CD14-positive monocyte (primary cell): Measurements from ENCODE around the gene RNF126. TPM values are rescaled to one million over a fixed set of nuclear protein-coding genes. Genes with fewer than 3 reads are reported as not detected.

Source experiments
- DNase-seq, 3 donors: peaks; one replicate each; pipeline ENCODE4 v3.0.0-alpha.2; 2011 to 2022
- H2AFZ ChIP-seq: 2 replicates; pipeline ENCODE4 v1.6.0; 2012; ENCODE audit warnings: mild to moderate bottlenecking, low read depth, low read length, inconsistent platforms; ENCODE audit not compliant: insufficient read depth, poor library complexity, severe bottlenecking
- H3K27ac ChIP-seq, 2 donors: 1 replicate in 1 of 2; 2 replicates in 1 of 2; pipeline ENCODE4 v1.5.1; 2012 to 2013; ENCODE audit warnings: low read length in 2 of 2, control low read depth in 1 of 2, inconsistent platforms in 1 of 2, low read depth in 1 of 2, mild to moderate bottlenecking in 1 of 2
- H3K27me3 ChIP-seq, 2 donors: one replicate each; pipeline versions ENCODE4 v1.6.0 to v1.6.1; 2011 to 2013; ENCODE audit warnings: low read length in 2 of 2; ENCODE audit not compliant: control insufficient read depth in 2 of 2, insufficient read depth in 2 of 2
- H3K36me3 ChIP-seq, 2 donors: replicated peaks in 1 of 2; 1 replicate in 1 of 2; 2 replicates in 1 of 2; pipeline versions ENCODE4 v1.5.1 to v1.6.1; 2012 to 2013; ENCODE audit warnings: low read length in 2 of 2, control low read depth in 1 of 2, inconsistent platforms in 1 of 2, mild to moderate bottlenecking in 1 of 2; ENCODE audit not compliant: insufficient read depth in 2 of 2, control insufficient read depth in 1 of 2
- H3K4me1 ChIP-seq, 2 donors: 1 replicate in 1 of 2; 2 replicates in 1 of 2; pipeline versions ENCODE4 v1.5.1 to v1.6.1; 2012 to 2013; ENCODE audit warnings: low read length in 2 of 2, control low read depth in 1 of 2, inconsistent platforms in 1 of 2, mild to moderate bottlenecking in 1 of 2, moderate library complexity in 1 of 2; ENCODE audit not compliant: insufficient read depth in 2 of 2, control insufficient read depth in 1 of 2
- H3K4me2 ChIP-seq: replicated peaks from 2 replicates; pipeline ENCODE3; 2012; ENCODE audit warnings: low read length, moderate library complexity, mild to moderate bottlenecking; ENCODE audit not compliant: poor library complexity, severe bottlenecking; ENCODE audit errors: extremely low read depth
- H3K4me3 ChIP-seq, 3 experiments: fragments of 200-600 bp in 1 of 3; sonication (generic) in 1 of 3; replicated peaks in 1 of 3; 1 replicate in 2 of 3; 2 replicates in 1 of 3; pipeline ENCODE4 v1.5.1; 2011 to 2013; ENCODE audit warnings: low read length in 3 of 3, mild to moderate bottlenecking in 3 of 3, control low read depth in 2 of 3, low read depth in 2 of 3, inconsistent platforms in 1 of 3, moderate library complexity in 1 of 3
- H3K79me2 ChIP-seq: 2 replicates; pipeline ENCODE4 v1.6.0; 2012; ENCODE audit warnings: mild to moderate bottlenecking, control low read depth, inconsistent platforms, low read length, moderate library complexity; ENCODE audit not compliant: insufficient read depth
- H3K9ac ChIP-seq: 2 replicates; pipeline ENCODE4 v1.6.0; 2017; ENCODE audit warnings: low read length, mild to moderate bottlenecking; ENCODE audit not compliant: insufficient read depth, poor library complexity, severe bottlenecking
- H3K9me3 ChIP-seq, 2 donors: replicated peaks in 1 of 2; 1 replicate in 1 of 2; 2 replicates in 1 of 2; pipeline versions ENCODE4 v1.5.1 to v1.6.1; 2012 to 2013; ENCODE audit warnings: low read length in 2 of 2, control low read depth in 1 of 2; ENCODE audit not compliant: control insufficient read depth in 1 of 2, insufficient read depth in 1 of 2
- H4K20me1 ChIP-seq: 2 replicates; pipeline ENCODE4 v1.6.0; 2012; ENCODE audit warnings: mild to moderate bottlenecking, low read length, control low read depth, moderate library complexity; ENCODE audit not compliant: insufficient read depth
- H3K27ac Mint-ChIP-seq, 7 donors: one replicate each; pipeline ENCODE4 v1.8.0; 2020; ENCODE audit warnings: mild to moderate bottlenecking in 7 of 7, mixed read lengths in 7 of 7, moderate library complexity in 6 of 7, inconsistent platforms in 2 of 7
- H3K27me3 Mint-ChIP-seq, 3 donors: one replicate each; pipeline ENCODE4 v1.8.0; 2021 to 2022; ENCODE audit warnings: low read depth in 3 of 3, mild to moderate bottlenecking in 3 of 3, mixed read lengths in 3 of 3, moderate library complexity in 3 of 3, inconsistent platforms in 1 of 3
- H3K36me3 Mint-ChIP-seq, 2 donors: one replicate each; pipeline ENCODE4 v1.8.0; 2020; ENCODE audit warnings: mixed read lengths in 2 of 2, inconsistent platforms in 1 of 2, mild to moderate bottlenecking in 1 of 2
- H3K4me1 Mint-ChIP-seq: one replicate; pipeline ENCODE4 v1.8.0; 2020; ENCODE audit warnings: mild to moderate bottlenecking, mixed read lengths
- H3K4me3 Mint-ChIP-seq, 2 donors: one replicate each; pipeline ENCODE4 v1.8.0; 2020; ENCODE audit warnings: mild to moderate bottlenecking in 2 of 2, mixed read lengths in 2 of 2, moderate library complexity in 1 of 2
- H3K9me3 Mint-ChIP-seq, 7 donors: one replicate each; pipeline ENCODE4 v1.8.0; 2020 to 2022; ENCODE audit warnings: mixed read lengths in 7 of 7, mild to moderate bottlenecking in 6 of 7, moderate library complexity in 6 of 7, inconsistent platforms in 2 of 7
- WGBS: methylation state at CpG from one replicate; pipeline ENCODE4 v1.1.5; 2013; ENCODE audit warnings: missing lambda C conversion rate; ENCODE audit not compliant: insufficient coverage; 5-methylcytosine and 5-hydroxymethylcytosine counted together
- intact Hi-C, 2 donors: fragments of 100-400 bp; cut with micrococcal nuclease; formaldehyde crosslinking; loops; one replicate each; pipeline versions ENCODE4 v1.15.0 to v1.15.1; 2023
- polyA plus RNA-seq, 3 donors: library from polyadenylated mRNA; depleted of rRNA in 1 of 3; unstranded in 2 of 3; stranded (reverse) in 1 of 3; fragments of 300-500 nt in 2 of 3; fragments of >200 nt in 1 of 3; fragmentation: Illumina TruSeq in 2 of 3; gene quantifications; 1 replicate in 2 of 3; 2 replicates in 1 of 3; pipeline ENCODE4 v1.2.3, GENCODE V29; 2012 to 2021
- TF ChIP-seq, protein P1 (sequence below): fragments of 200-600 bp; IDR thresholded peaks from one replicate; pipeline ENCODE4 v1.8.0; 2022; ENCODE audit warnings: antibody characterized with exemption, mild to moderate bottlenecking

The RNF126 gene
- polyA plus RNA-seq, 3 donors, result 29.1 to 51.6 (median 31.6) TPM

DNA sequence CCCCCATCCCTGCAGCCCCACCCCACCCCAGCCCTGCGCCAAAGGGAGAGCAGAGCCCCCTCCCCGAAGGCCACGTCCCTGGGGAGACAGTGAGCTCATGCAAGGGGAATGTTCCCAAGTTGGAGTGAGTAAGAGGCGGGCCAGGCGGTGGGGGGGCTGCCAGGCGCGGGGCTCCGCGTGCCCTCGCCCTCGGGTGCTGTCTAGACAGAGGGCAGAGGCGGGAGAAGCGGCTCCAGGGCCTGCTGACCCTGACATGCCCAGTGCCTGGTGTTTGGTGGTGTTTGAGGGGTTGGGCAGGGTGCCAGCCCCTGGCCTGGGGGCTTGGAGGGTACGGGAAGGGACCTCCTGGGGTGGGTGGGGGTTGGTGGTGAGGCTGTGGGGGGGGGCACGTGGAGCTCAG is 14.2 kb upstream of the RNF126 start:
- peaks cover 14 to 46% (median 32%) of the 10 kb centered on the region in 3 donors for H3K27me3 Mint-ChIP-seq

DNA sequence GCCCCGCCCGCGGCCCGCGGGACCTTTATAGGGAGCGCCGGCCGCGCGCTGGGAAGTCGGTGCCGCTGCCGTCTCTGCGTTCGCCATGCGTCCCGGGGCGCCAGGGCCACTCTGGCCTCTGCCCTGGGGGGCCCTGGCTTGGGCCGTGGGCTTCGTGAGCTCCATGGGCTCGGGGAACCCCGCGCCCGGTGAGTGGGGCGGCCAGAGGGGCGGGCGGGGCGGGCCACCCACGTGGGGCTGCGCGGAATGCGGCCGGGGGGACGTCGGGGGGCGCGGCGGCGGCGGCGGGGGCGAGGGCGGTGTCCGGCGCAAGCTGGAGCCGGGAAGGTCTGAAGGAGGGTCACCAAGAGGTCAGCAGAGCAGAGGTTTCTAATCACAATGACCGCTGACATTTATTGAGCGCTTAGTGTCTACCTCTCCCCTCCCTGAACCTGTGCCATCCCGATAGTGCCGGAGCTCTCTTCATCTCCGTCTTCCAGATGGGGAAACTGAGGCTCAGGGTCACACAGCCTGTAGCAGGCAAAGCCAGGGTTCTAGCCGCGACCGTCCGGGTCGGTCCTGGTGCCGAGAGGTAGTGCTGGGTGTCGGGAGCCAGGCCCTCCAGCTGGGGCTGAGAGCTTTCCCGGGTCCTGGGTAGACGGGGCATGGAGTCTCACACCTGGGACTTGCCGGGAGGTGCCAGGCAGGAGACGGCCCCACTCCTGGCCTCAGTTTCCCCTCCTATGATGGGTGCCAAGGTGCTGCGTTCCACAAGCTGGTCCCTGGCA is 13.5 kb upstream of the RNF126 start, which contains the start of gene FSTL3:
Gene FSTL3 (plus strand): TSS at position 54 of the 767 bp plus-strand sequence. CDS start 32 bp downstream, at position 86.
- H3K4me1 Mint-ChIP-seq, result peaks cover 56% of the 10 kb centered on the region
- intact Hi-C loops, result no loop called here
- peak within 1 kb of the TSS in 1 of 7 donors; percentile 75 for H3K27ac Mint-ChIP-seq
- peaks cover 3 to 4% of the 10 kb centered on the region in 2 donors for H3K36me3 Mint-ChIP-seq
- no peak within 1 kb of the TSS for H3K9ac ChIP-seq
- no peaks in the 10 kb centered on the region for H3K36me3 ChIP-seq
- H3K4me3 ChIP-seq, result peak within 1 kb of the TSS in 2 of 3 experiments; percentile 34 to 54
- H3K27me3 ChIP-seq, result peaks cover 0 to 30% of the 10 kb centered on the region in 2 donors
- peaks cover 53 to 63% of the 10 kb centered on the region in 2 donors for H3K4me1 ChIP-seq
- 9% methylated on average over 60 of the region's 63 CpGs for WGBS
- H4K20me1 ChIP-seq, result no peaks in the 10 kb centered on the region
- TF ChIP-seq, protein P1, sequence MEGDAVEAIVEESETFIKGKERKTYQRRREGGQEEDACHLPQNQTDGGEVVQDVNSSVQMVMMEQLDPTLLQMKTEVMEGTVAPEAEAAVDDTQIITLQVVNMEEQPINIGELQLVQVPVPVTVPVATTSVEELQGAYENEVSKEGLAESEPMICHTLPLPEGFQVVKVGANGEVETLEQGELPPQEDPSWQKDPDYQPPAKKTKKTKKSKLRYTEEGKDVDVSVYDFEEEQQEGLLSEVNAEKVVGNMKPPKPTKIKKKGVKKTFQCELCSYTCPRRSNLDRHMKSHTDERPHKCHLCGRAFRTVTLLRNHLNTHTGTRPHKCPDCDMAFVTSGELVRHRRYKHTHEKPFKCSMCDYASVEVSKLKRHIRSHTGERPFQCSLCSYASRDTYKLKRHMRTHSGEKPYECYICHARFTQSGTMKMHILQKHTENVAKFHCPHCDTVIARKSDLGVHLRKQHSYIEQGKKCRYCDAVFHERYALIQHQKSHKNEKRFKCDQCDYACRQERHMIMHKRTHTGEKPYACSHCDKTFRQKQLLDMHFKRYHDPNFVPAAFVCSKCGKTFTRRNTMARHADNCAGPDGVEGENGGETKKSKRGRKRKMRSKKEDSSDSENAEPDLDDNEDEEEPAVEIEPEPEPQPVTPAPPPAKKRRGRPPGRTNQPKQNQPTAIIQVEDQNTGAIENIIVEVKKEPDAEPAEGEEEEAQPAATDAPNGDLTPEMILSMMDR, result no peak
- peaks cover 14 to 46% (median 32%) of the 10 kb centered on the region in 3 donors for H3K27me3 Mint-ChIP-seq
- H3K27ac ChIP-seq, result no peak within 1 kb of the TSS
- H3K79me2 ChIP-seq, result peaks cover 10% of the 10 kb centered on the region
- no peak for DNase-seq
- H2AFZ ChIP-seq, result no peak within 1 kb of the TSS
- H3K9me3 ChIP-seq, result no peaks in the 10 kb centered on the region
- peak within 1 kb of the TSS; percentile 72 to 81 for H3K4me3 Mint-ChIP-seq
- H3K4me2 ChIP-seq, result peak within 1 kb of the TSS; percentile 67
- peaks cover 0 to 3% (median under 1%) of the 10 kb centered on the region in 7 donors for H3K9me3 Mint-ChIP-seq

More for the DNA sequence above, 14.2 kb upstream of the RNF126 start:
- peaks cover 0 to 30% of the 10 kb centered on the region in 2 donors for H3K27me3 ChIP-seq
- WGBS, result 37% methylated on average over 10 of the region's 15 CpGs
- peaks cover 49 to 60% of the 10 kb centered on the region in 2 donors for H3K4me1 ChIP-seq
- H2AFZ ChIP-seq, result no peak overlapping the region
- Mint-ChIP-seq H3K36me3 (peaks cover 3 to 4% of the 10 kb centered on the region in 2 donors), H3K4me1 (peaks cover 54% of the 10 kb centered on the region), H3K4me3 (no peak overlapping the region), H3K27ac (no peak overlapping the region), H3K9me3 (peaks cover 0 to 3% (median 2%) of the 10 kb centered on the region in 7 donors)
- TF ChIP-seq, protein P1, result no peak
- no peaks in the 10 kb centered on the region for H3K9me3 ChIP-seq
- no peak overlapping the region for H3K27ac ChIP-seq
- no peaks in the 10 kb centered on the region for H4K20me1 ChIP-seq
- H3K4me2 ChIP-seq, result peak overlapping the region; percentile 67
- no peak overlapping the region for H3K4me3 ChIP-seq
- H3K79me2 ChIP-seq, result peaks cover 10% of the 10 kb centered on the region
- H3K36me3 ChIP-seq, result no peaks in the 10 kb centered on the region
- H3K9ac ChIP-seq, result no peak overlapping the region
- intact Hi-C loops, result no loop called here
- DNase-seq, result no peak
